BLaER1 treated with 17β-estradiol and CSF1 and Interleukin-3, amounts not matched to agents 10 nM and 100 nM (cell line): Measurements from ENCODE around the gene KRTAP3-2.

ENCODE experiments used
- H3K27ac ChIP-seq, 11 experiments: shearing (Covaris generic); formaldehyde crosslinking; 2 replicates each; pipeline ENCODE4 v1.8.1; 2022
- H3K27me3 ChIP-seq, 11 experiments: shearing (Covaris generic); formaldehyde crosslinking; 2 replicates each; pipeline ENCODE4 v1.8.1; 2022
- H3K36me3 ChIP-seq, 11 experiments: shearing (Covaris generic); formaldehyde crosslinking; 2 replicates each; pipeline ENCODE4 v1.8.1; 2022
- H3K4me1 ChIP-seq, 10 experiments: shearing (Covaris generic); formaldehyde crosslinking; 2 replicates each; pipeline ENCODE4 v1.8.1; 2022
- H3K4me2 ChIP-seq, 11 experiments: shearing (Covaris generic); formaldehyde crosslinking; 2 replicates each; pipeline ENCODE4 v1.8.1; 2022
- H3K4me3 ChIP-seq, 10 experiments: shearing (Covaris generic); formaldehyde crosslinking; 2 replicates each; pipeline ENCODE4 v1.8.1; 2022
- H3K9ac ChIP-seq, 11 experiments: shearing (Covaris generic); formaldehyde crosslinking; 2 replicates each; pipeline ENCODE4 v1.8.1; 2022
- H3K9me3 ChIP-seq, 11 experiments: shearing (Covaris generic); formaldehyde crosslinking; replicated peaks in 1 of 11; 2 replicates each; pipeline ENCODE4 v1.8.1; 2022
- H4K20me1 ChIP-seq, 11 experiments: shearing (Covaris generic); formaldehyde crosslinking; 2 replicates each; pipeline ENCODE4 v1.8.1; 2022
- Cebpa-rat ChIP-seq, 11 experiments: shearing (Covaris generic); IDR thresholded peaks; 2 replicates each; pipeline ENCODE4 v1.8.1; 2022

The KRTAP3-2 gene

DNA sequence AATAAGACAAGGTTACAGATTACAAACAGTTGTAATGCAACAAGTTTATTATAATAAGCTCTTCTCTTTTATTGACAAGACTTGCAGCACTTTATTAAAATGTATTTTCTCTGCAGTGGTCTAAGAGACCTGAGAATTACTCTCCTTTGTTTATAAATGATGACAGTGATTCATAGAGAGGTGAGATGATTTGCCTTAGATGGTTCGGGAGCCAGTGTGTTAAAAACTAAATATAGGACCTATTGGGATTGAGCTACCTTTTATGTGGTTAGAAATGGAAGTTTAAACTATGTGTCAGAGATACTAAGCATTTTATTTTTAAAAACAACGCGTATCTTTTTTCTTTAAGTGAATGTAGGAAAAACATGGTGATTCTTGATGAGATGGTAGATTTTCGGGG is 2.9 kb downstream of the KRTAP3-2 start:
- Histone ChIP-seq H3K4me3 (no peak overlapping the region), H3K9me3 (0 out of 22 replicates have a peak, but pooled peaks cover 0 to 9% (median 0%) of the 10 kb centered on the region in 11 experiments), H3K9ac (no peak overlapping the region), H3K4me2 (no peak overlapping the region), H3K36me3 (no peaks in the 10 kb centered on the region), H3K27ac (no peak overlapping the region), H4K20me1 (no peaks in the 10 kb centered on the region), H3K4me1 (no peaks in the 10 kb centered on the region), H3K27me3 (no peaks in the 10 kb centered on the region)
- TF ChIP-seq Cebpa-rat (IDR thresholded peaks at IDR 0.05): no peak

DNA sequence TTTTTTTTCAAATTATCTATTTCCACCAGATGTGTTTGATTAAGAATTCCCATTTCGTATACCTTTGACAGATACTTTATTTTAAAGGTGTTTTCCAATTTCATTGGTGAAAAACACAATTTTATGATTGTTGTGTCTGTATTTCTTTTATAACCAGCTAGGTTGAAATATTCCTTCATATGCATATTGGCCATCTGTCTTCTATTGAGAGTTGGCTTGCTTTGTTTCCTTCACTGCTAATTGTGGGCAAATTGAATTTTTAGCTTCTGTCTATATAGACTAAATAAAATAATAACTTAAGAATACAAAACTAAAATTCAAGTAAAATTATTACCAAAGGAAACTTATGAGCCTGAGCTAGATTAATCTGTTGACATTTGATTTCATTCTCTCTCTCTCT is 4.6 kb downstream of the KRTAP3-2 start:
- Histone ChIP-seq H3K4me3 (no peak overlapping the region), H3K9me3 (peaks cover 0 to 7% (median 5%) of the 10 kb centered on the region in 11 experiments; a peak in 7 of 22 replicates), H3K9ac (no peak overlapping the region), H3K4me1 (no peaks in the 10 kb centered on the region), H3K36me3 (no peaks in the 10 kb centered on the region), H3K27me3 (no peaks in the 10 kb centered on the region), H3K4me2 (no peak overlapping the region), H4K20me1 (no peaks in the 10 kb centered on the region), H3K27ac (no peak overlapping the region)
- TF ChIP-seq Cebpa-rat (IDR thresholded peaks at IDR 0.05): no peak

DNA sequence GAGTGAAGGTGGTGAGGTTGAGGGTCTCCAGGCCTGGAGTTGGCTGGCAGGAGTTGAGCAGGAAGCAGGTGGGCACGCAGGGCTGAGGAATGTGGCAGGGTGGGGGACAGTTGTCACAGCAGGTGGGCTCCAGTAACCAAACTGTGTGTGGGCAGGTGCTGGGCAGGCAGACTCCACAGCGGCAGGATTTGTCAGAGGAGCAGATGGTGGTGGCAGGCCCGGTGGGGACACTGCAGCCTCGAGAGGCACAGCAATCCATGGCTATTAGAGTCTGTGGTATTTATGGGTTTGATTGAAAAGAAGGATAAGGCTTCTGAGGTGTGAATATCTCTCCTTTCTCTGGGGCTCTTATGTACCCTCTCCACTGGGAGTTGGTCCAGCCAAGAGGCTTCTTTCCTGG is 5.9 kb downstream of the KRTAP3-2 start, which contains the start of gene KRTAP3-3:
Gene KRTAP3-3, minus strand, starts transcription at position 326 of the 400 bp plus-strand sequence. Its CDS starts 67 bp downstream, at position 259.
- no peaks in the 10 kb centered on the region for H3K27me3 ChIP-seq
- H3K4me2 ChIP-seq: no peak within 1 kb of the TSS
- H3K36me3 ChIP-seq: no peaks in the 10 kb centered on the region
- H3K27ac ChIP-seq: no peak within 1 kb of the TSS
- peaks cover 0 to 7% (median 4%) of the 10 kb centered on the region in 11 experiments; a peak in 7 of 22 replicates for H3K9me3 ChIP-seq
- no peak within 1 kb of the TSS for H3K4me3 ChIP-seq
- no peaks in the 10 kb centered on the region for H3K4me1 ChIP-seq
- TF ChIP-seq Cebpa-rat (IDR thresholded peaks at IDR 0.05): no peak
- no peaks in the 10 kb centered on the region for H4K20me1 ChIP-seq
- no peak within 1 kb of the TSS for H3K9ac ChIP-seq

DNA sequence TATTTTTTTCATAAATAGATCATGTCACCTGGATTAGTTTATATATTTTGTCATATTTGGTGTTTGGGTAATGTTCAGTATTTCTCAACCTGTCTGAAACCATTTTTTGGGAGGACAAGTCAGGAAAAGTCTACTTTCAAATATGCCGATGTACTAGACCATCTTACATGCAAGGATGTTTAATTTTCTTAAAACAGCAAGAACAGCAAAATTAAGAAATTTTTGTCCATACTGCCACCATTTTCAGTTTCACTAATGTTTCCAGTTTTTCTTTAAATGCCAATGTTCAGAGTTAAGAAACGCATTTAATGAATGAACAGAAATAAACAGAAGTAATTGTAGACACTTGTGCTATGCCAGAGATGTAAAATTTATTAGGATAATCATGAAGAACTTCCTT is 6.6 kb downstream of the KRTAP3-2 start:
- Histone ChIP-seq H3K9me3 (peaks cover 0 to 7% (median 4%) of the 10 kb centered on the region in 11 experiments; a peak in 7 of 22 replicates), H3K9ac (no peak overlapping the region), H4K20me1 (no peaks in the 10 kb centered on the region), H3K4me3 (no peak overlapping the region), H3K4me1 (no peaks in the 10 kb centered on the region), H3K4me2 (no peak overlapping the region), H3K36me3 (no peaks in the 10 kb centered on the region), H3K27me3 (no peaks in the 10 kb centered on the region), H3K27ac (no peak overlapping the region)
- no peak for TF ChIP-seq Cebpa-rat (IDR thresholded peaks at IDR 0.05)

DNA sequence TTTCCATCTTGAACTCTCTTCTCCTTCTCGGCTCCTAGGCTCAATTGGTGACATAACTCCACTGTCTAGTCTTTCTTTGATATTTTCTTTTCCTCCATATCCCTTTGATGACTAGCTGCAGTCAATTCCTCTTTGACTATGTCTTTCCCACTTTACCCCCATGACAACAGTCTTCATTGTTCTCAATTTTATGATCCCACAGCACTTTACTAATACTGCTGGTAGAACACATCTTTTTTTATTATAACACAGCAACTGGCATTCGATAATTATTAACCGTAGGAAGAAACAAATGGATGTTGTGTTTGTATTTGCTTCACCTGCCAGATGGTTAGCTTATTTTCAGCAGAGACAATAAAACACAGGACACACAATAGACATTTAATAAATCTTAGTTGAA is 7.0 kb downstream of the KRTAP3-2 start:
- no peaks in the 10 kb centered on the region for H3K27me3 ChIP-seq
- H3K4me2 ChIP-seq: no peak overlapping the region
- no peaks in the 10 kb centered on the region for H3K4me1 ChIP-seq
- H3K36me3 ChIP-seq: no peaks in the 10 kb centered on the region
- H3K4me3 ChIP-seq: no peak overlapping the region
- no peaks in the 10 kb centered on the region for H4K20me1 ChIP-seq
- H3K9ac ChIP-seq: no peak overlapping the region
- TF ChIP-seq Cebpa-rat (IDR thresholded peaks at IDR 0.05): no peak
- H3K27ac ChIP-seq: no peak overlapping the region
- H3K9me3 ChIP-seq: peaks cover 0 to 7% (median 4%) of the 10 kb centered on the region in 11 experiments; a peak in 7 of 22 replicates

DNA sequence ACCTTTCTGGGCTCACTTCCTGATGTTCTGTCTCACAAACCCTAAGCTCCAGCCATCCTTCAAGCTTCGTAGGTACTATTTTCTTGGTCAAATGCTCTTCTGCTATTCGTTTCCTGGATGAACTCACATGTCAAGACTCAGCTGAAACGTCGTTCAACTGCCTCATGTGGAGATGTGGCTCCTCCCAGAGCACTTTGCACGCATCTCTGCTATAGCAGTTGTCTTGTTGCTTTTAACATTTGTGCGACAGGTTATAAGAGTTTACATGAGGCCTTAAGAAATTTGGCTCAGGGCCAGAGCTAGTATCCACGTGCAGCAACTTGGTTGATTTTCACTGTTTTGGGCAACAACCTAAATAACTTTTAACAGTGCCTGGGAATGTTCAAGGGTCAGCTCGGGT is 12.8 kb downstream of the KRTAP3-2 start:
- H3K27ac ChIP-seq: no peak overlapping the region
- H3K27me3 ChIP-seq: no peaks in the 10 kb centered on the region
- no peaks in the 10 kb centered on the region for H3K4me1 ChIP-seq
- no peak for TF ChIP-seq Cebpa-rat (IDR thresholded peaks at IDR 0.05)
- no peak overlapping the region for H3K4me3 ChIP-seq
- H3K4me2 ChIP-seq: no peak overlapping the region
- H3K9ac ChIP-seq: no peak overlapping the region
- no peaks in the 10 kb centered on the region for H3K36me3 ChIP-seq
- peaks cover 0 to 7% (median 4%) of the 10 kb centered on the region in 11 experiments; a peak in 7 of 22 replicates for H3K9me3 ChIP-seq
- H4K20me1 ChIP-seq: no peaks in the 10 kb centered on the region

DNA sequence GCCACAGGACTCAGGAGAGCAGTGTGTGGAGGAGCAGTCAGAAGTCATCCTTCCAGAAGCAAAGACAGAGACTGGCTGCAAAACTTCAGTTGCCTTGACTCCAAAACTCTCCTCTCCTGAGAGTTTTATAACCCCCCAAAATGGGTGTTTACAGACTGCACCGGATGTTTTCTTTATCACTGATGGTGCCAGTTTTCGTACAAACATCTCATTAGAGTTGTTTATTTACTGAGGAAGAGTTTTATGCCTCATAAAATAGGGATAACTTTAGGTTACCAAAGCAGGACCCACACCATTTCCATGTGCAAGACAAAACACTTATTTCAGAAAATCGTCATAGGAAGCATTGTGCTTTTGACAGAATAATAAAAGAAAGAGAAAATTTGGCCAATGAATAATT is 15.5 kb downstream of the KRTAP3-2 start, which contains the start of gene KRT40:
Gene KRT40, minus strand, starts transcription at position 101 of the 400 bp plus-strand sequence. Its CDS starts 53 bp downstream, at position 48.
- Histone ChIP-seq H3K4me2 (no peak within 1 kb of the TSS), H3K4me1 (no peaks in the 10 kb centered on the region), H3K27ac (no peak within 1 kb of the TSS), H3K36me3 (no peaks in the 10 kb centered on the region), H3K4me3 (no peak within 1 kb of the TSS), H3K9ac (no peak within 1 kb of the TSS), H3K9me3 (no peaks in the 10 kb centered on the region), H4K20me1 (no peaks in the 10 kb centered on the region), H3K27me3 (no peaks in the 10 kb centered on the region)
- TF ChIP-seq Cebpa-rat (IDR thresholded peaks at IDR 0.05): no peak

DNA sequence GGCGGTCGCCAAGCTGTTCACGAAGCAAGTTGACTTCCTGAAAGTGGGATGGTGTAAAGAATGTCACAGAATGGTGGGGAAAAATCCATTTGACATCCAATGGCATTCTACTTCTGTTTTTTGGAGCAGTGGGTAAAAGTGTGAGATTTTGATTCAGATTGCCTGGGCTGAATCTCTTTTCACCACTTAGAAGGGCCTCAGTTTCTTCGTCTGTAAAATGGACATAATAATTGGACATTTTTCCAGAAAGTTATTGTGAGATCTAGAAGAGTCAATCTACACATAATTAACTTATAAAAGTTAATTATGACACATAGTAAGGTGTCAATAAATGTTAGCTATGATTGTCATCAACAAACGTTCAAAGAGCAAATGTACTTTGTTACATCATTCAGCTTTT is 18.6 kb downstream of the KRTAP3-2 start:
- TF ChIP-seq Cebpa-rat (IDR thresholded peaks at IDR 0.05): no peak
- H4K20me1 ChIP-seq: no peaks in the 10 kb centered on the region
- no peak overlapping the region for H3K4me2 ChIP-seq
- H3K4me3 ChIP-seq: no peak overlapping the region
- H3K9ac ChIP-seq: no peak overlapping the region
- no peaks in the 10 kb centered on the region for H3K36me3 ChIP-seq
- no peaks in the 10 kb centered on the region for H3K9me3 ChIP-seq
- H3K27me3 ChIP-seq: no peaks in the 10 kb centered on the region
- no peak overlapping the region for H3K27ac ChIP-seq
- no peaks in the 10 kb centered on the region for H3K4me1 ChIP-seq

DNA sequence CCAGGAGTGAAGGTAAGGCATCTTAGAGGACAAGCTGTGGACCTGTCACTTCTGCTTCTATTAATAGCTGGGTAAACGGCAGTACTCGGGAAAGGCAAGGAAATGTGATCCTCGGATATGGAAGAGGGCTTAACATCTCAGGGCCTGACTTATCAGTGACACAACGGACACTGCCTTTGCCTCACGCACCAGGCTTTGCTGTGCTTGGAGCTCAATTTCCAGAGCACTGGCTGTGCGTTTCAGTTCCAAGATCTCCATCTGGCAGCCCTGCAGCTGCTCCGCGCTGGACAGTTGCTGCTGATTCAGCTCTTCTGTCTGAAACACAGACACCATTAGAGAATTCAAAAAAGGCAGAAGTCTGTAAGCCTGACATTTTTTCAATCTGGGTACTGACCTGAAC is 19.1 kb downstream of the KRTAP3-2 start:
- H3K9ac ChIP-seq: no peak overlapping the region
- no peak overlapping the region for H3K4me2 ChIP-seq
- H3K36me3 ChIP-seq: no peaks in the 10 kb centered on the region
- H3K9me3 ChIP-seq: no peaks in the 10 kb centered on the region
- no peak for TF ChIP-seq Cebpa-rat (IDR thresholded peaks at IDR 0.05)
- H3K27ac ChIP-seq: no peak overlapping the region
- H4K20me1 ChIP-seq: no peaks in the 10 kb centered on the region
- no peak overlapping the region for H3K4me3 ChIP-seq
- no peaks in the 10 kb centered on the region for H3K4me1 ChIP-seq
- H3K27me3 ChIP-seq: no peaks in the 10 kb centered on the region

DNA sequence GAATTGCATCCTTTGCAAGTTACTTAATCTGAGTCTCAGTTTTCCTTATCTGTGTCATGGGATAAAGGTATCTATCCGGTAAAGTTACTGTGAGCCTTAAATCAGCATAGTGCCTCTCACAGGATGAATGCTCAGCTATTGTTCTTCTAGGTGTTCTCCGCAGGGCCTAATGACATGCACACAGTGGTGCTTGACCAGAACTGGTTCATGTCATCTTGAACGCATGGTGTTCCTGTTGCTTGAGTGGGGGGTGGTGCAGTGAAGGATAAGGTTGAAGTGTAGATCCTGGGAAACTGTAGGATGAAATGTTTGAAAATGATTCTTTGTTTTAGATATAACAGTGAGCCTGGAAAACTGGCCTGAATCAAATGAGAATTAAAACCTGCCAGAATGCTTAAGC is 19.6 kb downstream of the KRTAP3-2 start:
- Histone ChIP-seq H3K4me2 (no peak overlapping the region), H3K27ac (no peak overlapping the region), H4K20me1 (no peaks in the 10 kb centered on the region), H3K4me3 (no peak overlapping the region), H3K36me3 (no peaks in the 10 kb centered on the region), H3K27me3 (no peaks in the 10 kb centered on the region), H3K9me3 (no peaks in the 10 kb centered on the region), H3K9ac (no peak overlapping the region), H3K4me1 (no peaks in the 10 kb centered on the region)
- TF ChIP-seq Cebpa-rat (IDR thresholded peaks at IDR 0.05): no peak
